Measurements from ENCODE around the gene FOXE3. TPM values are rescaled to one million over a fixed set of nuclear protein-coding genes. Genes with fewer than 3 reads are reported as not detected.
A peak's percentile ranks its signal among the peaks of the same experiment; 100 is the strongest.

The FOXE3 gene
- not detected in 2 replicates for total RNA-seq (2022)
- Bru-seq, nascent RNA = not detected
- BruChase-seq, experiment 1, labeled RNA remaining after a 2-hour chase = percentile 18 among the genes with signal in this experiment
- BruChase-seq, experiment 2, labeled RNA remaining after a 6-hour chase = percentile 36 among the genes with signal in this experiment
- long read RNA-seq = 0 reads

- TF ChIP-seq CTCF (IDR thresholded peaks at IDR 0.05; ENCODE audit: insufficient read depth in 1 of 2, low read depth in 1 of 2, low read length in 1 of 2, severe bottlenecking in 1 of 2, unreplicated experiment in 1 of 2) = no peak
- no peaks in the 10 kb centered on the region for H3K9me3 ChIP-seq
- ChIA-PET POLR2A (no interaction called here), CTCF (no interaction called here)
- no peaks in the 10 kb centered on the region for H3K27me3 ChIP-seq (replicated peaks; ENCODE audit: control insufficient read depth, insufficient read depth, low read length)
- no peak for DNase-seq
- Mint-ChIP-seq H3K36me3 (ENCODE audit: insufficient read depth, unreplicated experiment) (no peaks in the 10 kb centered on the region), H3K27me3 (ENCODE audit: insufficient read depth, unreplicated experiment) (no peaks in the 10 kb centered on the region), H3K9me3 (ENCODE audit: unreplicated experiment) (no peaks in the 10 kb centered on the region), H3K4me3 (ENCODE audit: unreplicated experiment) (no peak within 1 kb of the TSS), H3K27ac (ENCODE audit: unreplicated experiment) (no peak within 1 kb of the TSS), H3K4me1 (ENCODE audit: low read depth, unreplicated experiment) (no peaks in the 10 kb centered on the region)
- no peak within 1 kb of the TSS for H3K4me3 ChIP-seq (ENCODE audit: low read depth, low read length)
- H3K36me3 ChIP-seq (ENCODE audit: control insufficient read depth, insufficient read depth, low read length) = no peaks in the 10 kb centered on the region
- H3K4me1 ChIP-seq = no peaks in the 10 kb centered on the region
- intact Hi-C loops (cut with micrococcal nuclease; ENCODE audit: unreplicated experiment) = no loop called here
- no TSS peak for BruUV-seq (replicated peaks)
These were observed at the start of gene FOXE3 for GRCh38 chr1:47415728-47416318. FOXE3 (plus strand) TSS chr1:47416285; CDS start chr1:47416316, 31 bp downstream.

- no peak for TF ChIP-seq CTCF (IDR thresholded peaks at IDR 0.05; ENCODE audit: insufficient read depth in 1 of 2, low read depth in 1 of 2, low read length in 1 of 2, severe bottlenecking in 1 of 2, unreplicated experiment in 1 of 2)
- Histone ChIP-seq H3K36me3 (ENCODE audit: control insufficient read depth, insufficient read depth, low read length) (no peaks in the 10 kb centered on the region), H3K27me3 (replicated peaks; ENCODE audit: control insufficient read depth, insufficient read depth, low read length) (no peaks in the 10 kb centered on the region), H3K9me3 (no peaks in the 10 kb centered on the region), H3K4me3 (ENCODE audit: low read depth, low read length) (no peak overlapping the region), H3K4me1 (no peaks in the 10 kb centered on the region)
- peaks cover 33% of the 10 kb centered on the region for H3K36me3 Mint-ChIP-seq (ENCODE audit: insufficient read depth, unreplicated experiment)
- BruUV-seq (replicated peaks) = no TSS peak
- H3K4me1 Mint-ChIP-seq (ENCODE audit: low read depth, unreplicated experiment) = peaks cover 7% of the 10 kb centered on the region
- CTCF ChIA-PET = no interaction called here
- H3K27ac Mint-ChIP-seq (ENCODE audit: unreplicated experiment) = no peak overlapping the region
- POLR2A ChIA-PET = no interaction called here
- no peak overlapping the region for H3K4me3 Mint-ChIP-seq (ENCODE audit: unreplicated experiment)
- no peak for DNase-seq
- intact Hi-C loops (cut with micrococcal nuclease; ENCODE audit: unreplicated experiment) = no loop called here
- no peaks in the 10 kb centered on the region for H3K9me3 Mint-ChIP-seq (ENCODE audit: unreplicated experiment)
- H3K27me3 Mint-ChIP-seq (ENCODE audit: insufficient read depth, unreplicated experiment) = no peaks in the 10 kb centered on the region
These were observed 48.4 kb upstream of the FOXE3 start for GRCh38 chr1:47367651-47368050.

GRCh38 chr1:47371016-47371517 lies 45.0 kb upstream of the FOXE3 start:
- 0 out of 2 replicates have a peak, but pooled peaks cover 1% of the 10 kb centered on the region for H3K36me3 ChIP-seq (ENCODE audit: control insufficient read depth, insufficient read depth, low read length)
- CTCF ChIA-PET = no interaction called here
- no peak for TF ChIP-seq CTCF (IDR thresholded peaks at IDR 0.05; ENCODE audit: insufficient read depth in 1 of 2, low read depth in 1 of 2, low read length in 1 of 2, severe bottlenecking in 1 of 2, unreplicated experiment in 1 of 2)

More at GRCh38 chr1:47371016-47371517, 45.0 kb upstream of the FOXE3 start:
- Mint-ChIP-seq H3K36me3 (ENCODE audit: insufficient read depth, unreplicated experiment) (peaks cover 56% of the 10 kb centered on the region), H3K27ac (ENCODE audit: unreplicated experiment) (no peak overlapping the region), H3K9me3 (ENCODE audit: unreplicated experiment) (no peaks in the 10 kb centered on the region), H3K4me3 (ENCODE audit: unreplicated experiment) (no peak overlapping the region), H3K4me1 (ENCODE audit: low read depth, unreplicated experiment) (peaks cover 7% of the 10 kb centered on the region), H3K27me3 (ENCODE audit: insufficient read depth, unreplicated experiment) (no peaks in the 10 kb centered on the region)
- intact Hi-C loops (cut with micrococcal nuclease; ENCODE audit: unreplicated experiment) = no loop called here
- DNase-seq = no peak
- POLR2A ChIA-PET = no interaction called here
- BruUV-seq (replicated peaks) = no TSS peak
- no peaks in the 10 kb centered on the region for H3K9me3 ChIP-seq
- no peaks in the 10 kb centered on the region for H3K4me1 ChIP-seq
- no peak overlapping the region for H3K4me3 ChIP-seq (ENCODE audit: low read depth, low read length)
- no peaks in the 10 kb centered on the region for H3K27me3 ChIP-seq (replicated peaks; ENCODE audit: control insufficient read depth, insufficient read depth, low read length)
